HCT116 (cell line): ENCODE data around the gene SYNGR3. TPM values are rescaled to one million over a fixed set of nuclear protein-coding genes. Genes with fewer than 3 reads are reported as not detected.

Source experiments
- ATAC-seq: fragments of 200-7000 bp; cut with Tn5 transposase; 2 replicates; pipeline ENCODE4 v1.9.1; 2020; ENCODE audit warnings: mild to moderate bottlenecking, moderate library complexity
- BruUV-seq: library from RNA; stranded (reverse); fragments of 400-500 nt; replicated peaks from 2 replicates; lab custom pipeline; 2021; lab: Mats Ljungman, UMichigan
- CTCF ChIA-PET: fragments of 300-600 bp; sonication (Branson Sonifier 250); formaldehyde crosslinking; loops from one replicate; lab custom pipeline; 2021; ENCODE audit warnings: antibody characterized with exemption; lab: Charles Lee
- POLR2A ChIA-PET: fragments of 300-600, 350-600 bp; sonication (Branson Sonifier 250); formaldehyde crosslinking; loops from one replicate; lab custom pipeline; 2021; ENCODE audit warnings: antibody characterized with exemption; lab: Charles Lee
- RAD21 ChIA-PET, 2 experiments: fragments of 300-600 bp; sonication (Branson Sonifier 250); formaldehyde crosslinking; loops; one replicate each; lab custom pipeline; 2023; ENCODE audit warnings: low total read pairs in 2 of 2; ENCODE audit not compliant: uncharacterized antibody in 2 of 2, unreplicated experiment in 2 of 2, low non-redundant PET in 1 of 2; lab: Charles Lee
- DNase-seq: peaks from one replicate; pipeline ENCODE4 v3.0.0-alpha.2; 2010; ENCODE audit warnings: low read depth, low spot score
- H2AFZ ChIP-seq: fragments of 200-600 bp; shearing (Covaris generic), sonication (generic); 2 replicates; pipeline ENCODE4 v1.6.1; 2017; ENCODE audit warnings: low read depth, mixed run types, mixed read lengths, antibody characterized with exemption, low read length; ENCODE audit not compliant: poor library complexity, severe bottlenecking
- H3K27ac ChIP-seq: 2 replicates; pipeline ENCODE4 v1.5.1; 2012; ENCODE audit warnings: low read depth, low read length
- H3K27me3 ChIP-seq: fragments of 200-600 bp; sonication (generic); 2 replicates; pipeline ENCODE4 v1.6.1; 2016; ENCODE audit warnings: mixed run types, low read length, mixed read lengths; ENCODE audit not compliant: insufficient read depth
- H3K36me3 ChIP-seq, 2 experiments: fragments of 200-500 bp in 1 of 2; fragments of 200-600 bp in 1 of 2; sonication (Bioruptor generic) in 1 of 2; sonication (generic) in 1 of 2; 2 replicates each; pipeline versions ENCODE4 v1.5.1 to v1.6.1; 2014 to 2016; ENCODE audit warnings: low read length in 2 of 2, inconsistent platforms in 1 of 2, mixed read lengths in 1 of 2, mixed run types in 1 of 2; ENCODE audit not compliant: insufficient read depth in 2 of 2, control insufficient read depth in 1 of 2
- H3K4me1 ChIP-seq, 2 experiments: fragments of 200-600 bp in 1 of 2; sonication (generic) in 1 of 2; 2 replicates each; pipeline versions ENCODE4 v1.5.1 to v1.6.1; 2012 to 2017; ENCODE audit warnings: low read length in 2 of 2, inconsistent platforms in 1 of 2, mild to moderate bottlenecking in 1 of 2, mixed read lengths in 1 of 2, mixed run types in 1 of 2, moderate library complexity in 1 of 2; ENCODE audit not compliant: insufficient read depth in 2 of 2, control insufficient read depth in 1 of 2
- H3K4me2 ChIP-seq: fragments of 200-600 bp; sonication (generic); 2 replicates; pipeline ENCODE4 v1.6.1; 2017; ENCODE audit warnings: mixed run types, low read length, mixed read lengths
- H3K4me3 ChIP-seq, 2 experiments: fragments of 200-600 bp in 1 of 2; sonication (generic) in 1 of 2; replicated peaks in 1 of 2; 2 replicates each; pipeline ENCODE4 v1.5.1; 2011 to 2016; ENCODE audit warnings: low read length in 2 of 2, control low read depth in 1 of 2, low read depth in 1 of 2, mild to moderate bottlenecking in 1 of 2, mixed read lengths in 1 of 2, mixed run types in 1 of 2
- H3K79me2 ChIP-seq: fragments of 200-600 bp; sonication (generic); 2 replicates; pipeline ENCODE4 v1.6.1; 2017; ENCODE audit warnings: mild to moderate bottlenecking, mixed run types, low read length, moderate library complexity, mixed read lengths; ENCODE audit not compliant: insufficient read depth
- H3K9ac ChIP-seq: fragments of 200-600 bp; sonication (generic); 2 replicates; pipeline ENCODE4 v1.6.1; 2016; ENCODE audit warnings: low read length, mixed read lengths
- H3K9me2 ChIP-seq: fragments of 200-600 bp; sonication (generic), shearing (Covaris generic); 2 replicates; pipeline ENCODE4 v1.6.1; 2017; ENCODE audit warnings: mixed run types, mild to moderate bottlenecking, moderate library complexity; ENCODE audit not compliant: insufficient read depth
- H3K9me3 ChIP-seq, 2 experiments: fragments of 200-500 bp in 1 of 2; fragments of 200-600 bp in 1 of 2; sonication (Bioruptor generic) in 1 of 2; sonication (generic) in 1 of 2; 2 replicates each; pipeline ENCODE4 v1.6.1; 2014 to 2017; ENCODE audit warnings: low read length in 2 of 2, mixed read lengths in 2 of 2, inconsistent platforms in 1 of 2, low read depth in 1 of 2, mild to moderate bottlenecking in 1 of 2, mixed run types in 1 of 2, moderate library complexity in 1 of 2; ENCODE audit not compliant: control insufficient read depth in 1 of 2, insufficient read depth in 1 of 2
- H4K20me1 ChIP-seq: fragments of 200-600 bp; sonication (generic), shearing (Covaris generic); 2 replicates; pipeline ENCODE4 v1.6.1; 2017; ENCODE audit warnings: mixed run types, mild to moderate bottlenecking, moderate library complexity; ENCODE audit not compliant: insufficient read depth
- ATF3 ChIP-seq: IDR thresholded peaks from 2 replicates; pipeline ENCODE4 v1.6.1; 2012
- CEBPB ChIP-seq: IDR thresholded peaks from 2 replicates; pipeline ENCODE4 v1.6.1; 2012; ENCODE audit warnings: low read depth
- EGR1 ChIP-seq: IDR thresholded peaks from 2 replicates; pipeline ENCODE4 v1.6.1; 2012; ENCODE audit warnings: low read depth
- FOSL1 ChIP-seq: IDR thresholded peaks from 2 replicates; pipeline ENCODE4 v1.6.1; 2012; ENCODE audit warnings: low read depth
- JUND ChIP-seq: IDR thresholded peaks from 2 replicates; pipeline ENCODE4 v1.6.1; 2012
- REST ChIP-seq: IDR thresholded peaks from 2 replicates; pipeline ENCODE4 v1.6.1; 2012; ENCODE audit warnings: low read depth
- YY1 ChIP-seq: IDR thresholded peaks from 2 replicates; pipeline ENCODE4 v1.6.1; 2011; ENCODE audit warnings: low read length, low read depth, moderate library complexity, mild to moderate bottlenecking; ENCODE audit not compliant: insufficient replicate concordance; ENCODE audit errors: extremely low read depth
- ZBTB33 ChIP-seq: IDR thresholded peaks from 2 replicates; pipeline ENCODE4 v1.6.1; 2011; ENCODE audit warnings: mild to moderate bottlenecking, low read length, moderate library complexity; ENCODE audit not compliant: insufficient replicate concordance; ENCODE audit errors: extremely low read depth
- ZFX ChIP-seq: fragments of 450-650 bp; IDR thresholded peaks from 2 replicates; pipeline ENCODE4 v1.6.1; 2017
- intact Hi-C: fragments of 100-400 bp; cut with micrococcal nuclease; formaldehyde crosslinking; loops from 2 replicates; pipeline ENCODE4 v1.10.0; 2022
- total RNA-seq: library from RNA; stranded (reverse); gene quantifications from one replicate; pipeline ENCODE4 v1.2.1, GENCODE V29; 2021; ENCODE audit not compliant: unreplicated experiment

Gene SYNGR3
- total RNA-seq, 1 experiment from 2014 or later: 11.5 TPM

- no peak for DNase-seq
- H3K4me1 ChIP-seq: peaks cover 11 to 34% of the 10 kb centered on the region in 2 experiments; a peak in 3 of 4 replicates
- H2AFZ ChIP-seq: no peak overlapping the region
- no peaks in the 10 kb centered on the region for H3K79me2 ChIP-seq
- RAD21 ChIA-PET: no interaction called here
- no peaks in the 10 kb centered on the region for H3K9me3 ChIP-seq
- no peak overlapping the region for H3K4me2 ChIP-seq
- no peak overlapping the region for H3K9ac ChIP-seq
- CTCF ChIA-PET: no interaction called here
- POLR2A ChIA-PET: interaction anchor here (1.4 kb wide), 1 partner anchor 162 kb away, joined by 5 read pairs; the partner anchor contains the start of gene TRAF7
- peaks cover 2 to 15% of the 10 kb centered on the region in 2 experiments; a peak in 3 of 4 replicates for H3K36me3 ChIP-seq
- no peak for TF ChIP-seq ZFX
- TF ChIP-seq CEBPB: no peak
- TF ChIP-seq REST: no peak
- no peak for TF ChIP-seq YY1
- TF ChIP-seq FOSL1: no peak
- TF ChIP-seq EGR1: no peak
- no peak for TF ChIP-seq JUND
- TF ChIP-seq ATF3: no peak
- no peak for TF ChIP-seq ZBTB33
- TF ChIP-seq, all 23 proteins: peak for 0
- H3K9me2 ChIP-seq: no peaks in the 10 kb centered on the region
- H3K4me3 ChIP-seq: no peak overlapping the region
- BruUV-seq: no TSS peak
- no peaks in the 10 kb centered on the region for H3K27me3 ChIP-seq
- intact Hi-C loops: no loop called here
- H3K27ac ChIP-seq: 0 out of 2 replicates have a peak overlapping the region, but pooled peaks have one; percentile 2
- H4K20me1 ChIP-seq: no peaks in the 10 kb centered on the region
- no peak for ATAC-seq
Observed at GRCh38 chr16:1993731-1994131, 4.0 kb downstream of the SYNGR3 start.
